NB4 (cell line): Measurements from ENCODE around the gene ZDHHC22.

Source experiments
- CTCF ChIP-seq: IDR thresholded peaks from one replicate; pipeline ENCODE4 v1.5.1; 2012; ENCODE audit warnings: low read depth, low read length
- MAX ChIP-seq: IDR thresholded peaks from 2 replicates; pipeline ENCODE4 v1.6.1; 2011; ENCODE audit warnings: low read depth, low read length
- MYC ChIP-seq: IDR thresholded peaks from 2 replicates; pipeline ENCODE4 v1.6.1; 2011; ENCODE audit warnings: low read depth, low read length
- POLR2A ChIP-seq: IDR thresholded peaks from 2 replicates; pipeline ENCODE4 v1.6.1; 2011; ENCODE audit warnings: mild to moderate bottlenecking; ENCODE audit not compliant: insufficient read length; ENCODE audit errors: extremely low read depth

DNA sequence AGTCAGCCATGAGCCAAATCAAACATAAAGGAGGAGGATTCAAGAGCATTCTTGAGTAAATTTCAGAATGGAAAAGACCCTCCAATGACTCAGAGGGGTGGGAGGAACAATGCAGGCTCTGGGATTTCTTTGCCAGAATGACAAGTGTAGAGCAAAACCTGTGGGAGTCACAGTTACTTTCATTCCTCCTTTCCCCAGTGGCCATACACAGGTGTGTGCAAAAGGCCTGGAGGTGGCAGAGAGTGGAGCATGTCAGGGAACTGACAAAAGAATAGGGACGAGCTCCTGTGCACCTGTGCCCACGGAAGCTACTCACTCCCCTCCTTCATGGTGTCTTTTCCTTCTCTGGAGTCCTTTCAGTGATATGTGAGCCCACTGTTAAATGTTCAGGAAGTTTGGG lies 52.9 kb downstream of the ZDHHC22 start:
- TF ChIP-seq CTCF (no peak), POLR2A (no peak), MYC (no peak), MAX (no peak)
